Trophoblast cell (in vitro differentiated cells and primary cell): ENCODE measurements around the gene L3MBTL4.

Source experiments
- DNase-seq, 2 donors: peaks; one replicate each; pipeline ENCODE4 v3.0.0-alpha.2; 2016
- H2AFZ ChIP-seq: 2 replicates; pipeline ENCODE4 v1.6.1; 2013; ENCODE audit warnings: low read length, moderate library complexity, mild to moderate bottlenecking; ENCODE audit not compliant: insufficient read depth, poor library complexity
- H2AK5ac ChIP-seq: 2 replicates; pipeline ENCODE4 v1.6.1; 2013; ENCODE audit warnings: mild to moderate bottlenecking, low read length
- H2BK120ac ChIP-seq: 2 replicates; pipeline ENCODE4 v1.6.1; 2013; ENCODE audit warnings: low read length, mild to moderate bottlenecking, moderate library complexity; ENCODE audit not compliant: insufficient read depth, poor library complexity
- H2BK12ac ChIP-seq: 2 replicates; pipeline ENCODE4 v1.6.1; 2013; ENCODE audit warnings: mild to moderate bottlenecking, low read length, moderate library complexity
- H2BK5ac ChIP-seq: 2 replicates; pipeline ENCODE4 v1.6.1; 2013; ENCODE audit warnings: low read length, low read depth, moderate library complexity, mild to moderate bottlenecking; ENCODE audit not compliant: poor library complexity
- H3K14ac ChIP-seq: 2 replicates; pipeline ENCODE4 v1.6.1; 2013; ENCODE audit warnings: mild to moderate bottlenecking, low read length
- H3K18ac ChIP-seq: 2 replicates; pipeline ENCODE4 v1.6.1; 2013; ENCODE audit warnings: mild to moderate bottlenecking, low read length
- H3K23ac ChIP-seq: 2 replicates; pipeline ENCODE4 v1.6.1; 2013; ENCODE audit warnings: low read length
- H3K27ac ChIP-seq: 2 replicates; pipeline ENCODE4 v1.5.1; 2013; ENCODE audit warnings: low read depth, mild to moderate bottlenecking, inconsistent platforms, low read length, moderate library complexity
- H3K27me3 ChIP-seq: 2 replicates; pipeline ENCODE4 v1.6.1; 2013; ENCODE audit warnings: inconsistent platforms, mild to moderate bottlenecking, low read length, moderate library complexity; ENCODE audit not compliant: insufficient read depth
- H3K36me3 ChIP-seq, 2 experiments: 1 replicate in 1 of 2; 2 replicates in 1 of 2; pipeline ENCODE4 v1.6.1; 2013; ENCODE audit warnings: low read length in 2 of 2, mild to moderate bottlenecking in 2 of 2, moderate library complexity in 1 of 2; ENCODE audit not compliant: insufficient read depth in 2 of 2, control insufficient read depth in 1 of 2
- H3K4ac ChIP-seq: 2 replicates; pipeline ENCODE4 v1.6.1; 2013; ENCODE audit warnings: low read depth, mild to moderate bottlenecking, low read length, moderate library complexity
- H3K4me1 ChIP-seq, 2 experiments: 1 replicate in 1 of 2; 2 replicates in 1 of 2; pipeline ENCODE4 v1.6.1; 2013; ENCODE audit warnings: low read length in 2 of 2, mild to moderate bottlenecking in 2 of 2, moderate library complexity in 1 of 2; ENCODE audit not compliant: insufficient read depth in 2 of 2, control insufficient read depth in 1 of 2
- H3K4me2 ChIP-seq: 2 replicates; pipeline ENCODE4 v1.6.1; 2013; ENCODE audit warnings: inconsistent platforms, mild to moderate bottlenecking, low read length, moderate library complexity
- H3K4me3 ChIP-seq: 2 replicates; pipeline ENCODE4 v1.5.1; 2013; ENCODE audit warnings: mild to moderate bottlenecking, low read depth, low read length, inconsistent platforms
- H3K79me1 ChIP-seq: one replicate; pipeline ENCODE4 v1.6.1; 2013; ENCODE audit warnings: low read length
- H3K79me2 ChIP-seq: 2 replicates; pipeline ENCODE4 v1.6.1; 2013; ENCODE audit warnings: low read length, mild to moderate bottlenecking; ENCODE audit not compliant: control insufficient read depth, insufficient read depth, poor library complexity
- H3K9ac ChIP-seq: 2 replicates; pipeline ENCODE4 v1.6.1; 2013; ENCODE audit warnings: mild to moderate bottlenecking, low read length
- H3K9me3 ChIP-seq: 2 replicates; pipeline ENCODE4 v1.6.1; 2013; ENCODE audit warnings: low read depth, mild to moderate bottlenecking, control low read depth, inconsistent platforms, low read length; ENCODE audit not compliant: insufficient read depth
- H4K12ac ChIP-seq: 2 replicates; pipeline ENCODE4 v1.6.1; 2013; ENCODE audit warnings: low read depth, mild to moderate bottlenecking, low read length, moderate library complexity
- H4K8ac ChIP-seq: 2 replicates; pipeline ENCODE4 v1.6.1; 2013; ENCODE audit warnings: low read depth, mild to moderate bottlenecking, low read length, moderate library complexity
- H4K91ac ChIP-seq: one replicate; pipeline ENCODE4 v1.6.1; 2013; ENCODE audit warnings: low read depth, mild to moderate bottlenecking, low read length, moderate library complexity
- WGBS: extraction: QIAGEN DNeasy Blood & Tissue Kit; methylation state at CpG from one replicate; pipeline ENCODE4 v1.1.7; 2013; ENCODE audit warnings: missing lambda C conversion rate; ENCODE audit not compliant: insufficient read length, insufficient coverage; ENCODE audit errors: extremely low coverage; 5-methylcytosine and 5-hydroxymethylcytosine counted together

Gene L3MBTL4

DNA sequence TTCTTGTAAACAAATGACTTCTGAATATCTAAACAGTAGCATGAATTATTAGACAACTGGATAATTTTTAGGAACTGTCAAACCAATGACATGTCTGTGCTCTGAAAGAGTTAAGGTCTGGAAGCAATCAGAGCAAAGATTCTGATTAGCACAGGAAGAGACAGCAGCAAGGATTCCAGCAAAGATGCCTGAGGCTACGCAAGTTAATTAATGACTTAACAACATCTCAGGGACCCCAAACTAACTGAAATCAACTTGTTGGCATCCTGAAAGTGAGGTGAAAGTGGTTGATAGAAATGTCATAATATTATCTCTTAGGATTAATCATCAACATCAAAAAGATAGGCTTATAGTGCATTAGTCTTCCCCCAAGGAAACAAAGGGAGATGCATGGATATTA, 396.0 kb downstream of the L3MBTL4 start:
- Histone ChIP-seq H3K14ac (no peak overlapping the region), H3K23ac (no peak overlapping the region), H2BK120ac (no peak overlapping the region), H2AFZ (no peak overlapping the region), H3K4me1 (peaks cover 3 to 7% of the 10 kb centered on the region in 2 experiments), H3K79me2 (no peaks in the 10 kb centered on the region), H3K18ac (no peak overlapping the region), H4K8ac (no peak overlapping the region), H2BK5ac (no peak overlapping the region), H3K27me3 (no peaks in the 10 kb centered on the region), H3K4me2 (no peak overlapping the region), H2AK5ac (no peak overlapping the region), H3K4ac (no peak overlapping the region), H3K4me3 (no peak overlapping the region), H4K12ac (no peak overlapping the region), H3K9ac (no peak overlapping the region), H3K9me3 (no peaks in the 10 kb centered on the region), H4K91ac (no peak overlapping the region), H3K79me1 (peaks cover 2% of the 10 kb centered on the region), H3K27ac (no peak overlapping the region), H2BK12ac (no peak overlapping the region), H3K36me3 (no peaks in the 10 kb centered on the region)
- DNase-seq, result no peak
- WGBS, result no CpG with 5 or more reads among the region's 1 CpG

DNA sequence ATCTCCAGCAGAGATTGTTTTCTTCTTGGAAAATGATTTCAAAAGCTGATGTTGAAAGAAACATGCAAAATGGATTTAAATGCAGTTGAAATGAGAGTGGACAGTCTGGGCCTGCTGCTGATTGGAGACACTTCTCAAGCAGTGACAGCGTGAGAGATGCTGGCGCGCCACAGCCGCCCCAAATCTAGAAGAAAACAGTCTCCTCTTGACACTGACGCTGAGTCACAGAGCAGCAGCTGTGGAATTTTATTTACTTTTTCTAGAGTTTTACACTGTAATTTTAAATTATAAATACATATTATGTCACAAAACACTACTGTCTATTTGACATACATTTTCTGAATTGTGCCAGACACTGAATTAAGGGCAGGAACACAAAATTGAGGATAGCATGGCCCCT, 397.5 kb downstream of the L3MBTL4 start:
- H3K4me2 ChIP-seq, result no peak overlapping the region
- H3K79me2 ChIP-seq, result no peaks in the 10 kb centered on the region
- H2BK5ac ChIP-seq, result no peak overlapping the region
- no peak overlapping the region for H3K4ac ChIP-seq
- no peak overlapping the region for H4K8ac ChIP-seq
- WGBS, result no CpG with 5 or more reads among the region's 5 CpGs
- H3K9me3 ChIP-seq, result no peaks in the 10 kb centered on the region
- no peak overlapping the region for H2BK12ac ChIP-seq
- no peak for DNase-seq
- H3K79me1 ChIP-seq, result peaks cover 2% of the 10 kb centered on the region
- no peak overlapping the region for H3K27ac ChIP-seq
- H3K4me1 ChIP-seq, result peaks cover 3 to 7% of the 10 kb centered on the region in 2 experiments
- H3K23ac ChIP-seq, result no peak overlapping the region
- H3K36me3 ChIP-seq, result no peaks in the 10 kb centered on the region
- no peak overlapping the region for H2AK5ac ChIP-seq
- H3K14ac ChIP-seq, result no peak overlapping the region
- no peaks in the 10 kb centered on the region for H3K27me3 ChIP-seq
- no peak overlapping the region for H4K91ac ChIP-seq
- no peak overlapping the region for H3K4me3 ChIP-seq
- no peak overlapping the region for H4K12ac ChIP-seq
- H3K18ac ChIP-seq, result no peak overlapping the region
- H2AFZ ChIP-seq, result no peak overlapping the region
- H3K9ac ChIP-seq, result no peak overlapping the region
- no peak overlapping the region for H2BK120ac ChIP-seq

DNA sequence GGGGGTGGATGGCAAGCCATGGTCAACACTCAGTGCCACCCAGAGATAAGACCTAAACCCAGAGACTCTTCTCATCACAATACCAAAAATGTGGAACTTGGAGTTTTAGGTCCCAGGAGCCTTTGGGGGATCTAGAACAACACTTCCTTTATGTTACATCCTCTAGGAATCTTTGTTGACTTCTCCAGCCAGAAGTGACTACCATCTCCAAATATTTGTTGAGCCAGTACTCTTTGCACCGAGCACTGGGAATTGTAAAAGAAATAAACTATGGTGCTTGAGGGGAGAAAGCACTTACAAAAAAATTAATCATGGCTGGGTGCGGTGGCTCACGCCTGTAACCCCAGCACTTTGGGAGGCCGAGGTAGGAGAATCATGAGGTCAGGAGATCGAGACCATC, 399.3 kb downstream of the L3MBTL4 start:
- no peak overlapping the region for H3K4me2 ChIP-seq
- no peak overlapping the region for H4K8ac ChIP-seq
- H3K4me1 ChIP-seq, result peaks cover 3 to 5% of the 10 kb centered on the region in 2 experiments
- no peak overlapping the region for H3K4me3 ChIP-seq
- H2AK5ac ChIP-seq, result no peak overlapping the region
- H3K27me3 ChIP-seq, result no peaks in the 10 kb centered on the region
- no peak overlapping the region for H3K18ac ChIP-seq
- no CpG with 5 or more reads among the region's 5 CpGs for WGBS
- no peak overlapping the region for H2BK120ac ChIP-seq
- no peaks in the 10 kb centered on the region for H3K79me2 ChIP-seq
- H4K91ac ChIP-seq, result no peak overlapping the region
- no peak overlapping the region for H4K12ac ChIP-seq
- no peak for DNase-seq
- no peaks in the 10 kb centered on the region for H3K79me1 ChIP-seq
- no peak overlapping the region for H3K9ac ChIP-seq
- no peak overlapping the region for H3K23ac ChIP-seq
- H2BK5ac ChIP-seq, result no peak overlapping the region
- no peak overlapping the region for H3K14ac ChIP-seq
- no peak overlapping the region for H2BK12ac ChIP-seq
- no peak overlapping the region for H3K27ac ChIP-seq
- H2AFZ ChIP-seq, result no peak overlapping the region
- H3K36me3 ChIP-seq, result no peaks in the 10 kb centered on the region
- no peak overlapping the region for H3K4ac ChIP-seq
- H3K9me3 ChIP-seq, result no peaks in the 10 kb centered on the region

DNA sequence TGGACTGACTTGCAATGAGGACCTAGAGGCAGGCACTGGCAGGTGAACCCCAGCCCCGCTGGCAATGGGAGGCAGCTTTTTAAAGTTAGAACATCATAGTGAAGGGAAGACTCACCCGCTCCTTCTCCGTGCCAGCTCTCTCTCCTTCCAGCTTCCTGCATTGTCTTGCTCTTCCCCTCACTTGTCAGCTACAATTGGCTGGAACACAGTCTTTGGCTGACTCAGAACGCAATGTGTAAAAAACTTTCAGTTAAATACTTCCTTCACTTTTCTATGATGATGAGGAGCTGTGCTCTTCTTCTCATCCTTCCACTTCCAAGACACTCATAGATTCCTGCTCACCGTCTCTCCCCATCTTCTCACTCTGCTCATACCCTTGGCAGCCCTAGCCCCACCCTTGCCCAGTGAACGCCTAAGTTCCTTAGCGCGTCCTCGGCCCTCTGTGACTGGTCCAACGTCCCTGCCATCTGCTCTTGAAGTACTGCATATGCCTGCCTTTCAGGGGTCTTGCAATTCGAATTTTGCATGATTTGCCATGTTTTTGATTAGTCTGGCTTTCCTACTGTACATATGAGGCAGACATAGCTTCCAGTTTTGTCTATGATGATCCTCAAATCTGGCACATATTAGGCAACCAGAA, 401.4 kb downstream of the L3MBTL4 start:
- no peak for DNase-seq
- H2AK5ac ChIP-seq, result no peak overlapping the region
- no peaks in the 10 kb centered on the region for H3K79me1 ChIP-seq
- no peak overlapping the region for H3K23ac ChIP-seq
- H3K79me2 ChIP-seq, result no peaks in the 10 kb centered on the region
- H3K4ac ChIP-seq, result no peak overlapping the region
- no peak overlapping the region for H2BK5ac ChIP-seq
- no peak overlapping the region for H4K91ac ChIP-seq
- H4K8ac ChIP-seq, result no peak overlapping the region
- no peak overlapping the region for H3K4me3 ChIP-seq
- H2AFZ ChIP-seq, result no peak overlapping the region
- no peaks in the 10 kb centered on the region for H3K9me3 ChIP-seq
- no CpG with 5 or more reads among the region's 11 CpGs for WGBS
- no peaks in the 10 kb centered on the region for H3K36me3 ChIP-seq
- H3K18ac ChIP-seq, result no peak overlapping the region
- H3K9ac ChIP-seq, result no peak overlapping the region
- H3K14ac ChIP-seq, result no peak overlapping the region
- H3K27ac ChIP-seq, result no peak overlapping the region
- H2BK12ac ChIP-seq, result no peak overlapping the region
- no peak overlapping the region for H2BK120ac ChIP-seq
- no peaks in the 10 kb centered on the region for H3K27me3 ChIP-seq
- peaks cover 3 to 4% of the 10 kb centered on the region in 2 experiments for H3K4me1 ChIP-seq
- no peak overlapping the region for H4K12ac ChIP-seq
- no peak overlapping the region for H3K4me2 ChIP-seq
